HCT116 (cell line): ENCODE results near the gene DLX5. TPM values are rescaled to one million over a fixed set of nuclear protein-coding genes. Genes with fewer than 3 reads are reported as not detected.

Experiments
- ATAC-seq: fragments of 200-7000 bp; cut with Tn5 transposase; 2 replicates; pipeline ENCODE4 v1.9.1; 2020; ENCODE audit warnings: mild to moderate bottlenecking, moderate library complexity
- BruUV-seq: library from RNA; stranded (reverse); fragments of 400-500 nt; replicated peaks from 2 replicates; lab custom pipeline; 2021; lab: Mats Ljungman, UMichigan
- CTCF ChIA-PET: fragments of 300-600 bp; sonication (Branson Sonifier 250); formaldehyde crosslinking; loops from one replicate; lab custom pipeline; 2021; ENCODE audit warnings: antibody characterized with exemption; lab: Charles Lee
- POLR2A ChIA-PET: fragments of 300-600, 350-600 bp; sonication (Branson Sonifier 250); formaldehyde crosslinking; loops from one replicate; lab custom pipeline; 2021; ENCODE audit warnings: antibody characterized with exemption; lab: Charles Lee
- RAD21 ChIA-PET, 2 experiments: fragments of 300-600 bp; sonication (Branson Sonifier 250); formaldehyde crosslinking; loops; one replicate each; lab custom pipeline; 2023; ENCODE audit warnings: low total read pairs in 2 of 2; ENCODE audit not compliant: uncharacterized antibody in 2 of 2, unreplicated experiment in 2 of 2, low non-redundant PET in 1 of 2; lab: Charles Lee
- DNase-seq: peaks from one replicate; pipeline ENCODE4 v3.0.0-alpha.2; 2010; ENCODE audit warnings: low read depth, low spot score
- H2AFZ ChIP-seq: fragments of 200-600 bp; shearing (Covaris generic), sonication (generic); 2 replicates; pipeline ENCODE4 v1.6.1; 2017; ENCODE audit warnings: low read depth, mixed run types, mixed read lengths, antibody characterized with exemption, low read length; ENCODE audit not compliant: poor library complexity, severe bottlenecking
- H3K27ac ChIP-seq: 2 replicates; pipeline ENCODE4 v1.5.1; 2012; ENCODE audit warnings: low read depth, low read length
- H3K27me3 ChIP-seq: fragments of 200-600 bp; sonication (generic); 2 replicates; pipeline ENCODE4 v1.6.1; 2016; ENCODE audit warnings: mixed run types, low read length, mixed read lengths; ENCODE audit not compliant: insufficient read depth
- H3K36me3 ChIP-seq, 2 experiments: fragments of 200-500 bp in 1 of 2; fragments of 200-600 bp in 1 of 2; sonication (Bioruptor generic) in 1 of 2; sonication (generic) in 1 of 2; 2 replicates each; pipeline versions ENCODE4 v1.5.1 to v1.6.1; 2014 to 2016; ENCODE audit warnings: low read length in 2 of 2, inconsistent platforms in 1 of 2, mixed read lengths in 1 of 2, mixed run types in 1 of 2; ENCODE audit not compliant: insufficient read depth in 2 of 2, control insufficient read depth in 1 of 2
- H3K4me1 ChIP-seq, 2 experiments: fragments of 200-600 bp in 1 of 2; sonication (generic) in 1 of 2; 2 replicates each; pipeline versions ENCODE4 v1.5.1 to v1.6.1; 2012 to 2017; ENCODE audit warnings: low read length in 2 of 2, inconsistent platforms in 1 of 2, mild to moderate bottlenecking in 1 of 2, mixed read lengths in 1 of 2, mixed run types in 1 of 2, moderate library complexity in 1 of 2; ENCODE audit not compliant: insufficient read depth in 2 of 2, control insufficient read depth in 1 of 2
- H3K4me2 ChIP-seq: fragments of 200-600 bp; sonication (generic); 2 replicates; pipeline ENCODE4 v1.6.1; 2017; ENCODE audit warnings: mixed run types, low read length, mixed read lengths
- H3K4me3 ChIP-seq, 2 experiments: fragments of 200-600 bp in 1 of 2; sonication (generic) in 1 of 2; replicated peaks in 1 of 2; 2 replicates each; pipeline ENCODE4 v1.5.1; 2011 to 2016; ENCODE audit warnings: low read length in 2 of 2, control low read depth in 1 of 2, low read depth in 1 of 2, mild to moderate bottlenecking in 1 of 2, mixed read lengths in 1 of 2, mixed run types in 1 of 2
- H3K79me2 ChIP-seq: fragments of 200-600 bp; sonication (generic); 2 replicates; pipeline ENCODE4 v1.6.1; 2017; ENCODE audit warnings: mild to moderate bottlenecking, mixed run types, low read length, moderate library complexity, mixed read lengths; ENCODE audit not compliant: insufficient read depth
- H3K9ac ChIP-seq: fragments of 200-600 bp; sonication (generic); 2 replicates; pipeline ENCODE4 v1.6.1; 2016; ENCODE audit warnings: low read length, mixed read lengths
- H3K9me2 ChIP-seq: fragments of 200-600 bp; sonication (generic), shearing (Covaris generic); 2 replicates; pipeline ENCODE4 v1.6.1; 2017; ENCODE audit warnings: mixed run types, mild to moderate bottlenecking, moderate library complexity; ENCODE audit not compliant: insufficient read depth
- H3K9me3 ChIP-seq, 2 experiments: fragments of 200-500 bp in 1 of 2; fragments of 200-600 bp in 1 of 2; sonication (Bioruptor generic) in 1 of 2; sonication (generic) in 1 of 2; 2 replicates each; pipeline ENCODE4 v1.6.1; 2014 to 2017; ENCODE audit warnings: low read length in 2 of 2, mixed read lengths in 2 of 2, inconsistent platforms in 1 of 2, low read depth in 1 of 2, mild to moderate bottlenecking in 1 of 2, mixed run types in 1 of 2, moderate library complexity in 1 of 2; ENCODE audit not compliant: control insufficient read depth in 1 of 2, insufficient read depth in 1 of 2
- H4K20me1 ChIP-seq: fragments of 200-600 bp; sonication (generic), shearing (Covaris generic); 2 replicates; pipeline ENCODE4 v1.6.1; 2017; ENCODE audit warnings: mixed run types, mild to moderate bottlenecking, moderate library complexity; ENCODE audit not compliant: insufficient read depth
- ATF3 ChIP-seq: IDR thresholded peaks from 2 replicates; pipeline ENCODE4 v1.6.1; 2012
- CBX3 ChIP-seq: IDR thresholded peaks from 2 replicates; pipeline ENCODE4 v1.6.1; 2012; ENCODE audit warnings: low read depth
- CEBPB ChIP-seq: IDR thresholded peaks from 2 replicates; pipeline ENCODE4 v1.6.1; 2012; ENCODE audit warnings: low read depth
- CTCF ChIP-seq, 3 experiments: fragments of 200-600 bp in 1 of 3; sonication (generic) in 1 of 3; IDR thresholded peaks in 2 of 3; conservative IDR thresholded peaks in 1 of 3; 2 replicates each; pipeline ENCODE4 v1.5.1; 2012 to 2017; ENCODE audit warnings: low read depth in 2 of 3, low read length in 2 of 3, antibody characterized with exemption in 1 of 3, borderline replicate concordance in 1 of 3, control low read depth in 1 of 3, mild to moderate bottlenecking in 1 of 3, mixed read lengths in 1 of 3, mixed run types in 1 of 3, moderate library complexity in 1 of 3; ENCODE audit not compliant: insufficient read depth in 1 of 3
- EGR1 ChIP-seq: IDR thresholded peaks from 2 replicates; pipeline ENCODE4 v1.6.1; 2012; ENCODE audit warnings: low read depth
- ELF1 ChIP-seq: IDR thresholded peaks from 2 replicates; pipeline ENCODE4 v1.6.1; 2012; ENCODE audit warnings: low read depth, borderline replicate concordance
- EZH2 ChIP-seq: fragments of 200-600 bp; sonication (generic); IDR thresholded peaks from 2 replicates; pipeline ENCODE4 v1.6.1; 2017; ENCODE audit warnings: antibody characterized with exemption, mixed run types
- EZH2phosphoT487 ChIP-seq: fragments of 200-600 bp; IDR thresholded peaks from 2 replicates; pipeline ENCODE4 v1.6.1; 2018; ENCODE audit warnings: antibody characterized with exemption, borderline replicate concordance
- FOSL1 ChIP-seq: IDR thresholded peaks from 2 replicates; pipeline ENCODE4 v1.6.1; 2012; ENCODE audit warnings: low read depth
- JUND ChIP-seq: IDR thresholded peaks from 2 replicates; pipeline ENCODE4 v1.6.1; 2012
- MAX ChIP-seq: IDR thresholded peaks from 2 replicates; pipeline ENCODE4 v1.6.1; 2012
- POLR2A ChIP-seq: IDR thresholded peaks from 2 replicates; pipeline ENCODE4 v1.7.0; 2011; ENCODE audit warnings: borderline replicate concordance; ENCODE audit not compliant: insufficient read depth, insufficient read length; ENCODE audit errors: extremely low read depth
- POLR2AphosphoS5 ChIP-seq: IDR thresholded peaks from 2 replicates; pipeline ENCODE4 v1.6.1; 2011; ENCODE audit warnings: mild to moderate bottlenecking, low read depth, low read length, moderate library complexity
- REST ChIP-seq: IDR thresholded peaks from 2 replicates; pipeline ENCODE4 v1.6.1; 2012; ENCODE audit warnings: low read depth
- SIN3A ChIP-seq: IDR thresholded peaks from 2 replicates; pipeline ENCODE4 v1.6.1; 2012; ENCODE audit warnings: low read depth
- SP1 ChIP-seq: IDR thresholded peaks from 2 replicates; pipeline ENCODE4 v1.6.1; 2012; ENCODE audit warnings: low read depth
- TCF7L2 ChIP-seq: IDR thresholded peaks from 2 replicates; pipeline ENCODE4 v1.7.0; 2011; ENCODE audit warnings: borderline replicate concordance, inconsistent platforms; ENCODE audit not compliant: insufficient read depth, insufficient read length; ENCODE audit errors: extremely low read depth
- ZBTB33 ChIP-seq: IDR thresholded peaks from 2 replicates; pipeline ENCODE4 v1.6.1; 2011; ENCODE audit warnings: mild to moderate bottlenecking, low read length, moderate library complexity; ENCODE audit not compliant: insufficient replicate concordance; ENCODE audit errors: extremely low read depth
- ZFX ChIP-seq: fragments of 450-650 bp; IDR thresholded peaks from 2 replicates; pipeline ENCODE4 v1.6.1; 2017
- intact Hi-C: fragments of 100-400 bp; cut with micrococcal nuclease; formaldehyde crosslinking; loops from 2 replicates; pipeline ENCODE4 v1.10.0; 2022
- total RNA-seq: library from RNA; stranded (reverse); gene quantifications from one replicate; pipeline ENCODE4 v1.2.1, GENCODE V29; 2021; ENCODE audit not compliant: unreplicated experiment

Gene DLX5
- total RNA-seq, 1 experiment from 2014 or later, result not detected

- H3K9me3 ChIP-seq, result no peaks in the 10 kb centered on the region
- H3K36me3 ChIP-seq, result no peaks in the 10 kb centered on the region
- ATAC-seq, result no peak
- H3K27ac ChIP-seq, result no peak overlapping the region
- no peaks in the 10 kb centered on the region for H3K4me1 ChIP-seq
- ChIA-PET POLR2A (no interaction called here), CTCF (no interaction called here), RAD21 (no interaction called here)
- H3K4me3 ChIP-seq, result no peak overlapping the region
- no peak overlapping the region for H2AFZ ChIP-seq
- no TSS peak for BruUV-seq
- no peaks in the 10 kb centered on the region for H3K9me2 ChIP-seq
- TF ChIP-seq CBX3 (no peak), CEBPB (no peak), REST (no peak), EGR1 (no peak), SIN3A (no peak), ZFX (no peak), SP1 (no peak), FOSL1 (no peak), EZH2phosphoT487 (no peak), ZBTB33 (no peak), EZH2 (no peak), CTCF (IDR thresholded peaks at IDR 0.05 in 2 of 3, conservative IDR thresholded peaks at IDR 0.05 in 1 of 3; ENCODE audit: borderline replicate concordance in 1 of 3, insufficient read depth in 1 of 3, low read depth in 2 of 3, low read length in 2 of 3) (no peak), JUND (no peak), TCF7L2 (no peak), POLR2A (no peak), ATF3 (no peak), MAX (no peak), POLR2AphosphoS5 (no peak), ELF1 (no peak)
- H3K27me3 ChIP-seq, result peaks cover 37% of the 10 kb centered on the region
- no peak for DNase-seq
- H4K20me1 ChIP-seq, result no peaks in the 10 kb centered on the region
- no peak overlapping the region for H3K4me2 ChIP-seq
- intact Hi-C loops, result no loop called here
- no peaks in the 10 kb centered on the region for H3K79me2 ChIP-seq
- H3K9ac ChIP-seq, result no peak overlapping the region
Observed at GRCh38 chr7:97007583-97007861, 17.1 kb downstream of the DLX5 start.
